HEK293 (cell line): Measurements from ENCODE around the gene MEG3.

Experiments
- CTCF ChIP-seq: fragments of 450-650 bp; formaldehyde crosslinking; IDR thresholded peaks from 2 replicates; pipeline ENCODE4 v1.5.1; 2016; ENCODE audit warnings: missing biosample characterization, missing genetic modification characterization
- PRDM10 ChIP-seq: fragments of 450-650 bp; formaldehyde crosslinking; IDR thresholded peaks from 2 replicates; pipeline ENCODE4 v1.5.1; 2016; ENCODE audit warnings: missing biosample characterization, missing genetic modification characterization
- ZNF423 ChIP-seq: fragments of 450-650 bp; formaldehyde crosslinking; IDR thresholded peaks from 2 replicates; pipeline ENCODE4 v1.5.1; 2016; ENCODE audit warnings: missing biosample characterization, missing genetic modification characterization
- ZNF747 ChIP-seq: fragments of 450-650 bp; formaldehyde crosslinking; IDR thresholded peaks from 2 replicates; pipeline ENCODE4 v1.5.1; 2016; ENCODE audit warnings: missing biosample characterization, missing genetic modification characterization

- no peak for TF ChIP-seq PRDM10 (tag by site-specific recombination)
- 0 out of 2 replicates have a peak, but pooled peaks have one; percentile 14 for TF ChIP-seq CTCF (tag by site-specific recombination)
- no peak for TF ChIP-seq ZNF423 (tag by site-specific recombination)
- no peak for TF ChIP-seq ZNF747 (tag by site-specific recombination)
Measured at GRCh38 chr14:100906420-100906819, 80.5 kb downstream of the MEG3 start.
